Aorta (tissue), 5 donors: ENCODE measurements around the gene PABPN1. TPM values are rescaled to one million over a fixed set of nuclear protein-coding genes. Genes with fewer than 3 reads are reported as not detected.

Experiments
- ATAC-seq: fragments of 200-7000 bp; cut with Tn5 transposase; one replicate; pipeline ENCODE4 v1.9.1; 2022; ENCODE audit warnings: moderate library complexity; ENCODE audit not compliant: low FRiP score
- DNase-seq, 2 donors: peaks; one replicate each; pipeline ENCODE4 v3.0.0-alpha.2; 2020
- H3K27ac ChIP-seq, 2 donors: one replicate each; pipeline ENCODE4 v1.5.1; 2013; ENCODE audit warnings: low read length in 2 of 2, mild to moderate bottlenecking in 2 of 2, moderate library complexity in 2 of 2, control low read depth in 1 of 2, inconsistent platforms in 1 of 2, low read depth in 1 of 2
- H3K27me3 ChIP-seq, 2 donors: one replicate each; pipeline ENCODE4 v1.6.1; 2013; ENCODE audit warnings: control low read depth in 1 of 2, low read length in 1 of 2, mild to moderate bottlenecking in 1 of 2, moderate library complexity in 1 of 2; ENCODE audit not compliant: insufficient read depth in 2 of 2, control insufficient read depth in 1 of 2
- H3K36me3 ChIP-seq, 2 donors: one replicate each; pipeline ENCODE4 v1.6.1; 2013; ENCODE audit warnings: control low read depth in 1 of 2, low read length in 1 of 2, mild to moderate bottlenecking in 1 of 2; ENCODE audit not compliant: insufficient read depth in 2 of 2, control insufficient read depth in 1 of 2
- H3K4me1 ChIP-seq, 2 donors: one replicate each; pipeline ENCODE4 v1.6.1; 2013; ENCODE audit warnings: low read length in 2 of 2, control low read depth in 1 of 2, mild to moderate bottlenecking in 1 of 2, moderate library complexity in 1 of 2; ENCODE audit not compliant: insufficient read depth in 2 of 2, control insufficient read depth in 1 of 2
- H3K4me3 ChIP-seq, 2 donors: one replicate each; pipeline ENCODE4 v1.5.1; 2013; ENCODE audit warnings: low read length in 2 of 2, control low read depth in 1 of 2, mild to moderate bottlenecking in 1 of 2
- H3K9me3 ChIP-seq: one replicate; pipeline ENCODE4 v1.6.1; 2013; ENCODE audit warnings: mild to moderate bottlenecking, low read length; ENCODE audit not compliant: control insufficient read depth
- WGBS, 2 donors: extraction: QIAGEN DNeasy Blood & Tissue Kit; methylation state at CpG; one replicate each; pipeline ENCODE4 v1.1.7; 2013; 5-methylcytosine and 5-hydroxymethylcytosine counted together
- intact Hi-C, 2 donors: fragments of 100-400 bp; cut with DNase I; formaldehyde crosslinking; loops; one replicate each; pipeline versions ENCODE4 v1.14.2 to v1.15.0; 2022
- polyA plus RNA-seq, 2 donors: library from polyadenylated mRNA; stranded (reverse); fragments of 200-250 nt; gene quantifications; one replicate each; pipeline ENCODE4 v1.2.3, GENCODE V29; 2013
- total RNA-seq, 2 donors: library from RNA; stranded (reverse); fragmentation: NEBNext Ultra II Directional; extraction: Animal tissue kit (Norgen Biotek cat#: 25700); gene quantifications; one replicate each; pipeline ENCODE4 v1.2.1, GENCODE V29; 2021
- donor health status: healthy with polysubstance abuse.
- donor health status: Bipolar disorder and iron deficiency.
- donor health status: DM: no; HTN: no; CAD: no.
- donor health status: DM: no; HTN: no; CAD: no.
- donor health status: DM: yes; HTN: yes; CAD: no.

The PABPN1 gene
- total and polyA plus RNA-seq, 4 donors, result 57.0 to 226 (median 123) TPM

DNA sequence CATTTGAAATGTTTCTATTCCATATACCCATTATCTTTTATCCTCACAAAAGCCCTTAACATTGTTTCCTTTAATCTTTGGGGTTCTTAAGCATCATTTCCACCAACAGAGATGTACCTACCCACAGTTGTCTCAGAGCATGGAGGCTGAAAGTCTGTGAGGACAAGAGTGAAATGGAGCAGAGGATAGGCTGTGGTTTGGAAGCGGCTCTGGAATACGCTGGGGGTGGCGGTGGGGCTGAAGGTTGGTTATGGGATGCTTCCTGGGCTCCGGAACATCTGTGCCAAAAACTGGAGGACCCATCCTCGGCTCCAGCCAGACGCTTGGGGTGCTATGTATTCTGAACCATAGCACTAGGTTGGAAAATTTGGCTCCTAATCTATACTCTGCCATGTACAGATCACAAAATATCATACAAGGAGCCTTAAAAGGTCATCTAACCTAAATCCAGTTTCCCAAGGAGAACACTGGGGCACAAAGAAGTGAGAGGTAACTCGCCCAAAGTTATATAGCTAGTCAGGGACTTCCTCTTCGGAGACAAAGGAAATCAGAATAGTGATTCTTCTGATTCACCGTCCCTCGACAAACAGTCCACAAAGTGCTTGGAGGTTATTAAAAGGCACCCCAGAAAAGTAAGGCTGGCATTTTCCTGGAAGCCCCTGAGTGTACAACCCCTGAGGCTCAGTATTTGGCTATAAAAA is 21.1 kb upstream of the PABPN1 start:
- DNase-seq (no peak), ATAC-seq (no peak)
- intact Hi-C loops, result loop anchor here (2.0 to 10.0 kb wide), 2 partner anchors 175 to 205 kb away; partner anchors contain the start of genes ACIN1 (in 1 of the 2) and C14orf119 (in 1 of the 2)
- H3K4me3 ChIP-seq, result peak overlapping the region; percentile 54 to 82
- H3K27me3 ChIP-seq, result no peaks in the 10 kb centered on the region
- peaks cover 0 to 2% of the 10 kb centered on the region in 2 donors for H3K4me1 ChIP-seq
- H3K9me3 ChIP-seq, result no peaks in the 10 kb centered on the region
- peak overlapping the region; percentile 89 to 92 for H3K27ac ChIP-seq
- WGBS, 2 donors, result 72 to 73% methylated on average over 10 of the region's 10 CpGs
- H3K36me3 ChIP-seq, result no peaks in the 10 kb centered on the region

DNA sequence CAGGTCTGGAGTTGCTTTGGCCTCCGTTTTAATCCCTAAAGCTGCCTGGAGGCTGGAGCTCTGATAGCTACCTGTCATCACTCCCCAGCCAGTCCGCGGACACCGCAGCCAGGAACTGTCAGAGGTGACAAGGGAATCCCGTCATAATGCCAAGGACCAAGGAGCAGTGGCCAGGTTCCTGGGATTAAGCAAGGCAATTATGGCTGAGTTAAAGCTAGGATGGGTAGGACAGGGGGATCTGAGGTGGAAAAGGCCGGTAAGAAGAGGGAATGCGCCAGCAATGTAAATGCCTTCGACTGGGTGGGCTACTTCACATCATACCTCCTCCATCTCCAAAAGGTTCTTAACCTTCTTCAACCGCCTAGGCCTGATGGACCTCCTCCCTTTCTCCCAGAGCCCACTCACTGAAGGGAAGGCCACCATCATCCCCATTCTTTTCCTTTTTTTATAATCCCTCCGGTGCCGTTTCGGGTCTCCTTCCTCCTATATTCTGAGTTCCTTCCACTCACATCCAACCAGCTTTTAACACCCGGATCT is 20.5 kb upstream of the PABPN1 start:
- WGBS, 2 donors, result 0 to 1% methylated on average over 13 of the region's 13 CpGs
- Histone ChIP-seq H3K27ac (peak overlapping the region; percentile 89 to 92), H3K36me3 (no peaks in the 10 kb centered on the region), H3K4me1 (peaks cover 0 to 2% of the 10 kb centered on the region in 2 donors), H3K27me3 (no peaks in the 10 kb centered on the region), H3K4me3 (peak overlapping the region; percentile 54 to 82), H3K9me3 (no peaks in the 10 kb centered on the region)
- intact Hi-C loops, result loop anchor here in 1 of 2 donors (2.0 kb wide), 1 partner anchor 206 kb away; the partner anchor contains the start of genes ACIN1 and C14orf119
- DNase-seq (peak in 1 of 2 donors; percentile 68), ATAC-seq (peak; percentile 3)

DNA sequence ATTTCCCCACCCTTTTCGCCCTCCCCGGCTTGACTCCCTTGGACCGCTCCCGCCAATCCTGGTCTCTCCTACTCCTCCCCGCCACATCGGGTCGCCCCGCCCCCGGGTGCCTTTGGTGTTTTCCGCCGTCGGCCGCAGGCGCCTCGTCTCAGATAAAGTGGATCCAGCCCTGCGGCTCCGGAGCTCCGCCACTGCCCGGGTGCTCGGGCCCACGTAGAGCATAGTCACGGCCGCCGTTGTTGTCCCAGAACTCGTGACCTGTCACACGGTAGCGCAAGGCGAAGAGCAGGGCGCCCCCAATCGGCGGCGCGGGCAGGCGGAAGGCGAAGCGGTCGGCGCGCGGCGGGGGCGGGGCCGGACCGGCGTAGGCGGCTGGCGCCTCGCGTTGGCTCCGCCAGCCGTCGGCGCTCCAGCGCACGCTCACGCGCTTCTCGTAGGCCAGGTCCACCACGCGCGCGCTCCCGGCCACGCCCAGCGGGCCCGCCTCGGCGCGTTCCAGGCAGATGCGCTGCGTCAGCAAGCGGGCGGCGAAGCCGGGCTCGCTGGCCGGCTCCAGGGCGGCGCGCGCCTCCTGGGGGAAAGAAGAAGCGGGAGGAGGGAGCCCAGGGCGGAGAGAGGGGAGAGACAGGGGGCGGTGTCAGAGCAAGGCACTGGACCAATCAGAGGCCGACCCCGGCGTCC is 19.8 kb upstream of the PABPN1 start:
- WGBS, 2 donors, result 0 to 1% methylated on average over 80 to 87 of the region's 87 CpGs
- intact Hi-C loops, result loop anchor here in 1 of 2 donors (2.0 kb wide), 1 partner anchor 207 kb away; the partner anchor contains the start of genes ACIN1 and C14orf119
- peak overlapping the region; percentile 73 to 82 for H3K4me3 ChIP-seq
- H3K27me3 ChIP-seq, result no peaks in the 10 kb centered on the region
- H3K9me3 ChIP-seq, result no peaks in the 10 kb centered on the region
- peaks cover 0 to 2% of the 10 kb centered on the region in 2 donors for H3K4me1 ChIP-seq
- peak overlapping the region; percentile 92 to 98 for H3K27ac ChIP-seq
- DNase-seq (peak; percentile 99), ATAC-seq (peak; percentile 93)
- no peaks in the 10 kb centered on the region for H3K36me3 ChIP-seq

DNA sequence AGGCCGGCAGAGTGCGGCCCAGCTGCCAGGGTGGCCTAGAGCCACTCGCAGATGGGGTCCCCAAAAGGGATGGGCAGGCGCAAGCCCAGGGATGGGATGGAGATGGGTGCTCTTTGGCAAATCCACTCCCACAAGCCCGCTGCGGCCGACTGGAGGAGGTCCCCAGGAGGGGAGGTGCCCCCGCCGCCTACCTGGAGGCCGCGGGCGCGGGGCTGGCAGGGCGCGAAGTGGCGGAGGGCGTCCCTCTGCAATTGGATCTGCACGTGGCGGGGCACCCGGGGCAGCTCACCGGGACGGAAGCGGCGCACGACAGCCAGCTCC is 19.3 kb upstream of the PABPN1 start:
- intact Hi-C loops, result loop anchor here in 1 of 2 donors (2.0 kb wide), 1 partner anchor 207 kb away; the partner anchor contains the start of genes ACIN1 and C14orf119
- no peaks in the 10 kb centered on the region for H3K9me3 ChIP-seq
- no peaks in the 10 kb centered on the region for H3K36me3 ChIP-seq
- 1% methylated on average over 24 to 25 of the region's 25 CpGs for WGBS, 2 donors
- ATAC-seq, result peak; percentile 33
- H3K27ac ChIP-seq, result peak overlapping the region in 1 of 2 donors; percentile 98
- peaks cover 0 to 2% of the 10 kb centered on the region in 2 donors for H3K4me1 ChIP-seq
- no peaks in the 10 kb centered on the region for H3K27me3 ChIP-seq
- no peak for DNase-seq
- H3K4me3 ChIP-seq, result peak overlapping the region; percentile 44 to 73

DNA sequence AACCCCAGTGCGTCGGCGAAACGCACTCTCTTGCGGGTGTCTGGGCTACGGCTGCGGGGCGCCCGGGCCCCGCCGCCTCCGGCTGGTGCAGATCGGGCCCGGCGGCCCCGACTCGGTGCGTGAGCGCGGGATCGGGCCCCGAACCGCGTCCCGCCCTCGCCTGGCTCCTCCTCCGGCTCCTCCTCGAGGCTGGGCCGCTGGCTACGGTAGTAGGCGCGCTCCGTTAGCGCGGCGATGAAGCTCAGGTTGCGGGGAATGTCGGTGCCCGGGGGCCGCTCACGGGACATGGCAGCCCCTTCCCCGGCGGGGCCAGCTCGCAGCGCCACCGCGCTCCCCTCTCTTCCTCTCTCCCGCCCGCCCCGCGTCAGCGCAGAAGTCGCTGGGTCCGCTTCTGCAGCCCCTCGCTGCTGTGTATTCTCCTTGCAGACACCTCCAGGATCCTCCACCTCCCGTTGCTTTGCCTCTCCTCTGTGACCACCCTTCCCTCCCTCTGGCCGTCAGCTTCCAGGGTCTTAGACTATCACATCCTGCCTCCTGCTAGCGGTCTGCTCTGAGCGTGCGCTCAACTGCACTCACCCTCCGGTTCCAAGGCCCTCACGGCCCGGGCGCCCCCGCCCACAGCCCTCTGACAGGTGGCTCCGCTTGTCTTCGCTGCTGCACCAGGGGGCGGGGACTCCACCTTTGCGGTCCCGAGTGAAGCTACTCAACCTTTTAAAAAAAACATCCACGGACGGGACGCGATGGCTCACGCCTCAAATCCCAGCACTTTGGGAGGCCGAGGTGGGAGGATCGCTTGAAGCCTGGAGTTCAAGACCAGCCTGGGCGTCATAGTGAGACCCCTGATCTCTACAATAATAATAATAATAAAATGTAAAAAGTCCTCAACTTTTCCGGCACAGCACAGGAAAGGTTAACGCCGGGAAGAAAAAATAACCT is 18.7 kb upstream of the PABPN1 start, which contains the start of gene PPP1R3E:
Gene PPP1R3E, minus strand, starts transcription at position 570 of the 936 bp plus-strand sequence. Its CDS starts 283 bp downstream, at position 287.
- WGBS, 2 donors, result 3% methylated on average over 66 to 81 of the region's 81 CpGs
- Histone ChIP-seq H3K36me3 (no peaks in the 10 kb centered on the region), H3K4me3 (peak within 1 kb of the TSS; percentile 44 to 73), H3K9me3 (no peaks in the 10 kb centered on the region), H3K27me3 (no peaks in the 10 kb centered on the region), H3K4me1 (peaks cover 0 to 2% of the 10 kb centered on the region in 2 donors), H3K27ac (peak within 1 kb of the TSS in 1 of 2 donors; percentile 98)
- DNase-seq (peak; percentile 80 to 90), ATAC-seq (peak; percentile 71)
- intact Hi-C loops, result no loop called here

DNA sequence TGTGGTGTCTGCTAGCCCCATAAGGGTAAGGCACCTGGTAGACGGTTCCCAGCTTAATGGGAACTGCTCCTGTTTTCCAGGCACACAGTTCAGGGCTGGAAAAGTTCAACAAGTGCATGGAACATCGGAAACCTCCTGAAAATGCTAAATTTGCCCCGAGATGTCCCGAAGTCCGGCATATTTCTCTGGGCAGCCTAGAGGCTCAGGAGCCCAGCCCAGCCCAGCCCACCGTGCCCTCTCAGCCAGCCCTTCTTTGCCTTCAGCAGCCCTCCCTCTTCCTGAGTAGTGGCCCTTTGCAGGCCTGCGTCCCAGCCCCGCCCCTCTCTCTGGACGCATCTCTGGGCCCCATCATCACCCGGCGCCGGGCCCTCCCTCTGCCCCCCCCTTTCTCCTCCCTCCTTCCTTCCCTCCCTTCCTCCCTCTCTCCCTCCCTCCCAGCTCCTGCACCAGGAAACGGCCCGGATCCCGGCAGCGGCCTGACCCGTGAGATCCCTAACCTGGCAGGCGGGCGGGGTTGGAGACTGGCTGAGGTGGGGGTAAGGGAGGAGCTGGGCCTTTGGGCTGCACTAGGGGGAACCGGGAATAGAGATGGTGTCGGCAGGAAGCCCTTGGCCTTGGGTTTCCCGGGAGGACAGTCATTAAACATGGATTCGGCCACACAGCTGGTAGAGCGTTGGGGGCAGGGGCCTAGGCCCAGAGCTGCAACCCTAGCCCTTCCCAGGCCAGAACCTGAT is 14.7 kb upstream of the PABPN1 start, which contains the start of gene BCL2L2:
Gene BCL2L2, plus strand, starts transcription at position 422 of the 734 bp plus-strand sequence. CDS start 935 bp downstream, outside the sequence.
- ATAC-seq (peak; percentile 83), DNase-seq (peak; percentile 95 to 96)
- Histone ChIP-seq H3K4me1 (no peaks in the 10 kb centered on the region), H3K27ac (peak within 1 kb of the TSS; percentile 23 to 93), H3K27me3 (no peaks in the 10 kb centered on the region), H3K36me3 (peaks cover 0 to 3% of the 10 kb centered on the region in 2 donors), H3K9me3 (no peaks in the 10 kb centered on the region), H3K4me3 (peak within 1 kb of the TSS; percentile 13 to 31)
- intact Hi-C loops, result no loop called here
- WGBS, 2 donors, result 1% methylated on average over 24 of the region's 24 CpGs

DNA sequence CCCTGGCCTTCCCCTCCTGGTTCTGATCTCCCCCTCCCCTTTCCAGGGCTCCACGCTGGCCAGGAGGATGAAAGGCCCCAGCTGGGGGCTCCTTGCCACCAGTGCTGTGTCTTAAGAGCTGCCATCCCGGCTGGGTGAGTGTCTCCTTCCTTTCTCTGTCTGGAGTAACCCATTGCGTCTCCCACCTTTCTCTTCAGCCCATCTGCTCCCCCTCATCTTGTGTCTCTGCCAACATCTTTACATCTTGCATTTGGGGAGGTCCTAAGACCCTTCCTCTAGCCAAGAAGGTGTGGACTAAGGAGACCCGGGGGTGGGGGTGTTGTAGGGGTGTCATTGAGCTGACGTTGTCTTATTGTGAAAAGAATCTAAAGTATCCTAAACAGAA is 14.1 kb upstream of the PABPN1 start:
- ATAC-seq (no peak), DNase-seq (no peak)
- H3K36me3 ChIP-seq, result peaks cover 0 to 3% of the 10 kb centered on the region in 2 donors
- intact Hi-C loops, result no loop called here
- 1 to 2% methylated on average over 5 of the region's 5 CpGs for WGBS, 2 donors
- H3K4me3 ChIP-seq, result peak overlapping the region; percentile 13 to 31
- H3K27ac ChIP-seq, result peak overlapping the region; percentile 23 to 28
- no peaks in the 10 kb centered on the region for H3K4me1 ChIP-seq
- H3K27me3 ChIP-seq, result no peaks in the 10 kb centered on the region
- H3K9me3 ChIP-seq, result no peaks in the 10 kb centered on the region
